Liver (tissue), 3 donors: ENCODE measurements around the gene ACVR1.

Source experiments
- HNF4A ChIP-seq, 2 donors: conservative IDR thresholded peaks; 2 replicates each; pipeline ENCODE4 v1.6.1; 2016; ENCODE audit warnings: antibody characterized with exemption in 2 of 2, mild to moderate bottlenecking in 2 of 2
- RAD21 ChIP-seq, 2 donors: IDR thresholded peaks; 2 replicates each; pipeline ENCODE4 v1.6.1; 2016; ENCODE audit warnings: antibody characterized with exemption in 2 of 2, mild to moderate bottlenecking in 2 of 2
- TAF1 ChIP-seq: conservative IDR thresholded peaks from 2 replicates; pipeline ENCODE4 v1.6.1; 2016; ENCODE audit warnings: antibody characterized with exemption, mild to moderate bottlenecking
- TF ChIP-seq, protein P1 (sequence below): fragments of 150-350 bp; IDR thresholded peaks from 2 replicates; pipeline ENCODE4 v1.5.1; 2017; ENCODE audit warnings: improper control_type of control experiment, low read depth, low read length; ENCODE audit not compliant: missing input control
- donor health status: healthy.
- donor health status: healthy.

- TF ChIP-seq HNF4A (conservative IDR thresholded peaks at IDR 0.05) (no peak), TAF1 (no peak), RAD21 (IDR thresholded peaks at IDR 0.05) (peak in 1 of 2 donors; percentile 6)
- TF ChIP-seq, protein P1, sequence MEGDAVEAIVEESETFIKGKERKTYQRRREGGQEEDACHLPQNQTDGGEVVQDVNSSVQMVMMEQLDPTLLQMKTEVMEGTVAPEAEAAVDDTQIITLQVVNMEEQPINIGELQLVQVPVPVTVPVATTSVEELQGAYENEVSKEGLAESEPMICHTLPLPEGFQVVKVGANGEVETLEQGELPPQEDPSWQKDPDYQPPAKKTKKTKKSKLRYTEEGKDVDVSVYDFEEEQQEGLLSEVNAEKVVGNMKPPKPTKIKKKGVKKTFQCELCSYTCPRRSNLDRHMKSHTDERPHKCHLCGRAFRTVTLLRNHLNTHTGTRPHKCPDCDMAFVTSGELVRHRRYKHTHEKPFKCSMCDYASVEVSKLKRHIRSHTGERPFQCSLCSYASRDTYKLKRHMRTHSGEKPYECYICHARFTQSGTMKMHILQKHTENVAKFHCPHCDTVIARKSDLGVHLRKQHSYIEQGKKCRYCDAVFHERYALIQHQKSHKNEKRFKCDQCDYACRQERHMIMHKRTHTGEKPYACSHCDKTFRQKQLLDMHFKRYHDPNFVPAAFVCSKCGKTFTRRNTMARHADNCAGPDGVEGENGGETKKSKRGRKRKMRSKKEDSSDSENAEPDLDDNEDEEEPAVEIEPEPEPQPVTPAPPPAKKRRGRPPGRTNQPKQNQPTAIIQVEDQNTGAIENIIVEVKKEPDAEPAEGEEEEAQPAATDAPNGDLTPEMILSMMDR, result no peak
Measured at GRCh38 chr2:157874997-157875640, 1.0 kb downstream of the ACVR1 start.
